Panc1 (cell line): ENCODE measurements around the gene TMEFF1. TPM values are rescaled to one million over a fixed set of nuclear protein-coding genes. Genes with fewer than 3 reads are reported as not detected.

Experiments
- ATAC-seq: fragments of 200-7000 bp; cut with Tn5 transposase; 2 replicates; pipeline ENCODE4 v1.9.1; 2020; ENCODE audit warnings: mild to moderate bottlenecking, moderate library complexity
- BruUV-seq: library from RNA; stranded (reverse); fragments of 400-500 nt; replicated peaks from 2 replicates; lab custom pipeline; 2021; lab: Mats Ljungman, UMichigan
- CTCF ChIA-PET: fragments of 300-600 bp; sonication (Branson Sonifier 250); formaldehyde crosslinking; loops from one replicate; lab custom pipeline; 2022; ENCODE audit warnings: antibody characterized with exemption; lab: Charles Lee
- POLR2A ChIA-PET: fragments of 300-600 bp; sonication (Branson Sonifier 250); formaldehyde crosslinking; loops from one replicate; lab custom pipeline; 2022; ENCODE audit warnings: antibody characterized with exemption; lab: Charles Lee
- DNase-seq: peaks from one replicate; pipeline ENCODE4 v3.0.0-alpha.2; 2010; ENCODE audit warnings: low read depth, low spot score
- H3K27ac ChIP-seq: 2 replicates; pipeline ENCODE4 v1.5.1; 2011; ENCODE audit warnings: mild to moderate bottlenecking, low read length, inconsistent platforms
- H3K27me3 ChIP-seq: fragments of 200-500 bp; sonication (Bioruptor generic); 2 replicates; pipeline ENCODE4 v1.6.0; 2014; ENCODE audit warnings: low read length, inconsistent platforms; ENCODE audit not compliant: control insufficient read depth, insufficient read depth
- H3K36me3 ChIP-seq: fragments of 200-500 bp; sonication (Bioruptor generic); 2 replicates; pipeline ENCODE4 v1.5.1; 2014; ENCODE audit warnings: inconsistent platforms, mild to moderate bottlenecking, low read length, moderate library complexity; ENCODE audit not compliant: control insufficient read depth, insufficient read depth
- H3K4me1 ChIP-seq: 2 replicates; pipeline ENCODE4 v1.5.1; 2011; ENCODE audit warnings: inconsistent platforms, mild to moderate bottlenecking, low read length, moderate library complexity; ENCODE audit not compliant: control insufficient read depth, insufficient read depth
- H3K4me3 ChIP-seq, 2 experiments: 2 replicates each; pipeline ENCODE4 v1.5.1; 2011 to 2012; ENCODE audit warnings: low read depth in 2 of 2, low read length in 2 of 2, mild to moderate bottlenecking in 2 of 2, inconsistent platforms in 1 of 2, moderate library complexity in 1 of 2
- H3K9me3 ChIP-seq: fragments of 200-500 bp; sonication (Bioruptor generic); 2 replicates; pipeline ENCODE4 v1.5.1; 2014; ENCODE audit warnings: low read depth, mild to moderate bottlenecking, inconsistent platforms, low read length, moderate library complexity; ENCODE audit not compliant: control insufficient read depth, insufficient read depth
- POLR2AphosphoS5 ChIP-seq: IDR thresholded peaks from 2 replicates; pipeline ENCODE4 v1.6.1; 2012; ENCODE audit warnings: mild to moderate bottlenecking, low read depth, low read length, moderate library complexity
- SIN3A ChIP-seq: IDR thresholded peaks from 2 replicates; pipeline ENCODE4 v1.6.1; 2012; ENCODE audit warnings: low read depth, mild to moderate bottlenecking, low read length, moderate library complexity, borderline replicate concordance; ENCODE audit not compliant: insufficient read depth
- TCF7L2 ChIP-seq: IDR thresholded peaks from 2 replicates; pipeline ENCODE4 v1.6.1; 2011; ENCODE audit warnings: mild to moderate bottlenecking, low read depth, low read length, inconsistent platforms
- in situ Hi-C: cut with HindIII; loops from 2 replicates; pipeline ENCODE4 v1.10.0; 2016; ENCODE audit warnings: low sequenced_read_pairs, low pct_unique_long_range_greater_than_20kb
- intact Hi-C: fragments of 100-400 bp; cut with micrococcal nuclease; formaldehyde crosslinking; loops from one replicate; pipeline ENCODE4 v1.10.0; 2022; ENCODE audit not compliant: unreplicated experiment
- total RNA-seq: library from RNA; stranded (reverse); gene quantifications from one replicate; pipeline ENCODE4 v1.2.1, GENCODE V29; 2021; ENCODE audit not compliant: unreplicated experiment
- TF ChIP-seq, protein P1 (sequence below), 2 experiments: IDR thresholded peaks; 2 replicates each; pipeline ENCODE4 v1.6.1; 2011 to 2012; ENCODE audit warnings: low read depth in 2 of 2, control low read depth in 1 of 2, low read length in 1 of 2, mild to moderate bottlenecking in 1 of 2, moderate library complexity in 1 of 2; ENCODE audit not compliant: insufficient read depth in 1 of 2
- TF ChIP-seq, protein P2 (sequence below): fragments of 450-650 bp; IDR thresholded peaks from 2 replicates; pipeline ENCODE4 v1.5.1; 2017; ENCODE audit warnings: mild to moderate bottlenecking

Gene TMEFF1
- total RNA-seq, 1 experiment from 2014 or later = 2.2 TPM

- TF ChIP-seq, protein P1, sequence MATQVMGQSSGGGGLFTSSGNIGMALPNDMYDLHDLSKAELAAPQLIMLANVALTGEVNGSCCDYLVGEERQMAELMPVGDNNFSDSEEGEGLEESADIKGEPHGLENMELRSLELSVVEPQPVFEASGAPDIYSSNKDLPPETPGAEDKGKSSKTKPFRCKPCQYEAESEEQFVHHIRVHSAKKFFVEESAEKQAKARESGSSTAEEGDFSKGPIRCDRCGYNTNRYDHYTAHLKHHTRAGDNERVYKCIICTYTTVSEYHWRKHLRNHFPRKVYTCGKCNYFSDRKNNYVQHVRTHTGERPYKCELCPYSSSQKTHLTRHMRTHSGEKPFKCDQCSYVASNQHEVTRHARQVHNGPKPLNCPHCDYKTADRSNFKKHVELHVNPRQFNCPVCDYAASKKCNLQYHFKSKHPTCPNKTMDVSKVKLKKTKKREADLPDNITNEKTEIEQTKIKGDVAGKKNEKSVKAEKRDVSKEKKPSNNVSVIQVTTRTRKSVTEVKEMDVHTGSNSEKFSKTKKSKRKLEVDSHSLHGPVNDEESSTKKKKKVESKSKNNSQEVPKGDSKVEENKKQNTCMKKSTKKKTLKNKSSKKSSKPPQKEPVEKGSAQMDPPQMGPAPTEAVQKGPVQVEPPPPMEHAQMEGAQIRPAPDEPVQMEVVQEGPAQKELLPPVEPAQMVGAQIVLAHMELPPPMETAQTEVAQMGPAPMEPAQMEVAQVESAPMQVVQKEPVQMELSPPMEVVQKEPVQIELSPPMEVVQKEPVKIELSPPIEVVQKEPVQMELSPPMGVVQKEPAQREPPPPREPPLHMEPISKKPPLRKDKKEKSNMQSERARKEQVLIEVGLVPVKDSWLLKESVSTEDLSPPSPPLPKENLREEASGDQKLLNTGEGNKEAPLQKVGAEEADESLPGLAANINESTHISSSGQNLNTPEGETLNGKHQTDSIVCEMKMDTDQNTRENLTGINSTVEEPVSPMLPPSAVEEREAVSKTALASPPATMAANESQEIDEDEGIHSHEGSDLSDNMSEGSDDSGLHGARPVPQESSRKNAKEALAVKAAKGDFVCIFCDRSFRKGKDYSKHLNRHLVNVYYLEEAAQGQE (IDR thresholded peaks at IDR 0.05; ENCODE audit: insufficient read depth in 1 of 2, low read depth in 2 of 2, low read length in 1 of 2) = no peak
- TF ChIP-seq, protein P2, sequence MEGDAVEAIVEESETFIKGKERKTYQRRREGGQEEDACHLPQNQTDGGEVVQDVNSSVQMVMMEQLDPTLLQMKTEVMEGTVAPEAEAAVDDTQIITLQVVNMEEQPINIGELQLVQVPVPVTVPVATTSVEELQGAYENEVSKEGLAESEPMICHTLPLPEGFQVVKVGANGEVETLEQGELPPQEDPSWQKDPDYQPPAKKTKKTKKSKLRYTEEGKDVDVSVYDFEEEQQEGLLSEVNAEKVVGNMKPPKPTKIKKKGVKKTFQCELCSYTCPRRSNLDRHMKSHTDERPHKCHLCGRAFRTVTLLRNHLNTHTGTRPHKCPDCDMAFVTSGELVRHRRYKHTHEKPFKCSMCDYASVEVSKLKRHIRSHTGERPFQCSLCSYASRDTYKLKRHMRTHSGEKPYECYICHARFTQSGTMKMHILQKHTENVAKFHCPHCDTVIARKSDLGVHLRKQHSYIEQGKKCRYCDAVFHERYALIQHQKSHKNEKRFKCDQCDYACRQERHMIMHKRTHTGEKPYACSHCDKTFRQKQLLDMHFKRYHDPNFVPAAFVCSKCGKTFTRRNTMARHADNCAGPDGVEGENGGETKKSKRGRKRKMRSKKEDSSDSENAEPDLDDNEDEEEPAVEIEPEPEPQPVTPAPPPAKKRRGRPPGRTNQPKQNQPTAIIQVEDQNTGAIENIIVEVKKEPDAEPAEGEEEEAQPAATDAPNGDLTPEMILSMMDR = no peak
- no peak for TF ChIP-seq SIN3A
- TF ChIP-seq POLR2AphosphoS5 = no peak
- TF ChIP-seq TCF7L2 = no peak
- CTCF ChIA-PET = no interaction called here
- intact Hi-C loops (no loop called here), in situ Hi-C loops (no loop called here)
- DNase-seq (no peak), ATAC-seq (no peak)
- Histone ChIP-seq H3K36me3 (no peaks in the 10 kb centered on the region), H3K9me3 (no peaks in the 10 kb centered on the region), H3K27me3 (no peaks in the 10 kb centered on the region), H3K4me3 (no peak overlapping the region), H3K4me1 (no peaks in the 10 kb centered on the region), H3K27ac (no peak overlapping the region)
- no TSS peak for BruUV-seq
- POLR2A ChIA-PET = no interaction called here
Measured at GRCh38 chr9:100489836-100490235, 16.9 kb downstream of the TMEFF1 start.

GRCh38 chr9:100492952-100493351, 20.0 kb downstream of the TMEFF1 start:
- TF ChIP-seq, protein P2 = peak; percentile 44
- no peak for TF ChIP-seq TCF7L2
- Histone ChIP-seq H3K4me3 (no peak overlapping the region), H3K36me3 (no peaks in the 10 kb centered on the region), H3K27me3 (no peaks in the 10 kb centered on the region), H3K4me1 (no peaks in the 10 kb centered on the region), H3K9me3 (no peaks in the 10 kb centered on the region), H3K27ac (no peak overlapping the region)
- ATAC-seq (no peak), DNase-seq (no peak)
- BruUV-seq = no TSS peak
- CTCF ChIA-PET = interaction anchor here (0.6 kb wide), 1 partner anchor 683 kb away, joined by 4 read pairs; no protein-coding TSS in a partner anchor
- in situ Hi-C loops (no loop called here), intact Hi-C loops (no loop called here)
- POLR2A ChIA-PET = no interaction called here
